H1 (cell line): Measurements from ENCODE around the gene MROH2A. TPM values are rescaled to one million over a fixed set of nuclear protein-coding genes. Genes with fewer than 3 reads are reported as not detected.

Source experiments
- CTCF ChIA-PET: fragments of 300-600 bp; sonication (Branson Sonifier 250); formaldehyde crosslinking; loops from one replicate; lab custom pipeline; 2021; ENCODE audit not compliant: partially characterized antibody; lab: Charles Lee
- POLR2A ChIA-PET: fragments of 300-600 bp; sonication (Branson Sonifier 250); formaldehyde crosslinking; loops from one replicate; lab custom pipeline; 2021; ENCODE audit warnings: inconsistent platforms; ENCODE audit not compliant: partially characterized antibody; lab: Charles Lee
- DNase-seq, 2 experiments: peaks; one replicate each; pipeline versions ENCODE4 v3.0.0 to v3.0.0-alpha.2; 2010 to 2022; ENCODE audit warnings: low spot score in 2 of 2, low read depth in 1 of 2, mixed read lengths in 1 of 2
- FAIRE-seq: peaks from 2 replicates; lab custom pipeline; 2011; peaks lifted over from hg19 to GRCh38; lab: Jason Lieb, UNC
- H2AFZ ChIP-seq: 2 replicates; pipeline ENCODE4 v1.8.1; 2012; ENCODE audit warnings: low read length, inconsistent platforms
- H2AK5ac ChIP-seq: 2 replicates; pipeline ENCODE4 v1.6.1; 2013; ENCODE audit warnings: low read depth, low read length
- H2BK120ac ChIP-seq: replicated peaks from 2 replicates; pipeline ENCODE3; 2013; ENCODE audit warnings: low read depth, low read length, inconsistent platforms
- H2BK12ac ChIP-seq: 2 replicates; pipeline ENCODE4 v1.6.1; 2013; ENCODE audit warnings: low read depth, low read length
- H2BK15ac ChIP-seq: 2 replicates; pipeline ENCODE4 v1.6.1; 2013; ENCODE audit warnings: low read length
- H2BK20ac ChIP-seq: 2 replicates; pipeline ENCODE4 v1.6.1; 2013; ENCODE audit warnings: low read length
- H2BK5ac ChIP-seq: 2 replicates; pipeline ENCODE4 v1.6.1; 2013; ENCODE audit warnings: low read depth, low read length
- H3K14ac ChIP-seq: 2 replicates; pipeline ENCODE4 v1.6.1; 2013; ENCODE audit warnings: inconsistent platforms; ENCODE audit not compliant: insufficient read length
- H3K18ac ChIP-seq: 2 replicates; pipeline ENCODE4 v1.6.1; 2013; ENCODE audit warnings: low read length; ENCODE audit errors: extremely low read depth
- H3K23ac ChIP-seq: 2 replicates; pipeline ENCODE4 v1.6.1; 2013; ENCODE audit warnings: inconsistent platforms; ENCODE audit not compliant: insufficient read length
- H3K23me2 ChIP-seq: 2 replicates; pipeline ENCODE4 v1.6.1; 2013; ENCODE audit warnings: low read depth, low read length
- H3K27ac ChIP-seq: 2 replicates; pipeline ENCODE4 v1.6.1; 2011; ENCODE audit warnings: low read depth, low read length, inconsistent platforms
- H3K27me3 ChIP-seq, 4 experiments: replicated peaks in 1 of 4; 1 replicate in 1 of 4; 2 replicates in 3 of 4; pipeline versions ENCODE4 v1.6.1 to v1.8.1; 2011 to 2013; ENCODE audit warnings: low read length in 3 of 4, mild to moderate bottlenecking in 3 of 4, inconsistent platforms in 2 of 4, mixed read lengths in 2 of 4, moderate library complexity in 1 of 4; ENCODE audit not compliant: control insufficient read depth in 3 of 4, insufficient read depth in 3 of 4; ENCODE audit errors: extremely low read depth in 1 of 4
- H3K36me3 ChIP-seq, 4 experiments: 2 replicates each; pipeline versions ENCODE4 v1.6.1 to v1.8.1; 2011 to 2013; ENCODE audit warnings: mild to moderate bottlenecking in 4 of 4, low read length in 3 of 4, moderate library complexity in 2 of 4, control low read depth in 1 of 4, inconsistent platforms in 1 of 4; ENCODE audit not compliant: insufficient read depth in 4 of 4, control insufficient read depth in 2 of 4
- H3K4ac ChIP-seq: replicated peaks from 2 replicates; pipeline ENCODE3; 2013; ENCODE audit warnings: low read length, low read depth, mixed read lengths, inconsistent platforms; ENCODE audit not compliant: insufficient read length
- H3K4me1 ChIP-seq, 4 experiments: replicated peaks in 1 of 4; 1 replicate in 1 of 4; 2 replicates in 3 of 4; pipeline versions ENCODE4 v1.6.1 to v1.8.1; 2011 to 2013; ENCODE audit warnings: low read length in 3 of 4, inconsistent platforms in 2 of 4, mixed read lengths in 1 of 4; ENCODE audit not compliant: insufficient read depth in 4 of 4, control insufficient read depth in 3 of 4
- H3K4me2 ChIP-seq, 2 experiments: 2 replicates each; pipeline versions ENCODE4 v1.6.1 to v1.8.1; 2011 to 2013; ENCODE audit warnings: low read depth in 2 of 2, low read length in 2 of 2, control low read depth in 1 of 2, inconsistent platforms in 1 of 2, mild to moderate bottlenecking in 1 of 2; ENCODE audit not compliant: insufficient read depth in 1 of 2
- H3K4me3 ChIP-seq, 4 experiments: fragments of 200-600, 300-600 bp in 1 of 4; sonication (generic), shearing (Covaris generic), sonication (Bioruptor Twin) in 1 of 4; 2 replicates each; pipeline versions ENCODE4 v1.5.1 to v1.8.1; 2011 to 2016; ENCODE audit warnings: low read length in 4 of 4, low read depth in 3 of 4, control low read depth in 2 of 4, inconsistent platforms in 2 of 4, mild to moderate bottlenecking in 2 of 4, mixed read lengths in 1 of 4, moderate library complexity in 1 of 4; ENCODE audit not compliant: insufficient read depth in 2 of 4; ENCODE audit errors: extremely low read depth in 1 of 4
- H3K56ac ChIP-seq: replicated peaks from 2 replicates; pipeline ENCODE3; 2013; ENCODE audit warnings: low read depth, mild to moderate bottlenecking, mixed read lengths, low read length, inconsistent platforms; ENCODE audit not compliant: insufficient read length
- H3K79me1 ChIP-seq: 2 replicates; pipeline ENCODE4 v1.6.1; 2013; ENCODE audit warnings: low read depth, low read length, control low read depth
- H3K79me2 ChIP-seq, 2 experiments: 2 replicates each; pipeline versions ENCODE4 v1.6.1 to v1.8.1; 2012 to 2013; ENCODE audit warnings: low read length in 2 of 2, mild to moderate bottlenecking in 2 of 2, inconsistent platforms in 1 of 2; ENCODE audit not compliant: insufficient read depth in 2 of 2, control insufficient read depth in 1 of 2
- H3K9ac ChIP-seq, 4 experiments: replicated peaks in 1 of 4; 1 replicate in 1 of 4; 2 replicates in 3 of 4; pipeline versions ENCODE4 v1.6.1 to v1.8.1; 2011 to 2013; ENCODE audit warnings: low read depth in 3 of 4, low read length in 3 of 4, control low read depth in 2 of 4, mild to moderate bottlenecking in 2 of 4, moderate library complexity in 2 of 4, inconsistent platforms in 1 of 4; ENCODE audit errors: extremely low read depth in 1 of 4
- H3K9me3 ChIP-seq, 2 experiments: 2 replicates each; pipeline versions ENCODE4 v1.6.1 to v1.8.1; 2012 to 2013; ENCODE audit warnings: mild to moderate bottlenecking in 2 of 2, moderate library complexity in 2 of 2, control low read depth in 1 of 2, inconsistent platforms in 1 of 2, low read depth in 1 of 2, low read length in 1 of 2, mixed read lengths in 1 of 2; ENCODE audit not compliant: insufficient read depth in 2 of 2
- H4K20me1 ChIP-seq, 2 experiments: replicated peaks in 1 of 2; 2 replicates each; pipeline versions ENCODE3 to v1.8.1; 2011 to 2013; ENCODE audit warnings: inconsistent platforms in 2 of 2, low read length in 2 of 2, mild to moderate bottlenecking in 1 of 2; ENCODE audit not compliant: insufficient read depth in 2 of 2, control insufficient read depth in 1 of 2
- H4K5ac ChIP-seq: 2 replicates; pipeline ENCODE4 v1.6.1; 2013; ENCODE audit warnings: low read length, low read depth, mixed read lengths, inconsistent platforms; ENCODE audit not compliant: insufficient read length
- H4K8ac ChIP-seq: 2 replicates; pipeline ENCODE4 v1.8.0; 2013; ENCODE audit warnings: mild to moderate bottlenecking, moderate library complexity, low read length, inconsistent platforms; ENCODE audit not compliant: insufficient read depth; ENCODE audit errors: extremely low read depth
- H4K91ac ChIP-seq: replicated peaks from 2 replicates; pipeline ENCODE3; 2013; ENCODE audit warnings: low read length, mixed read lengths, inconsistent platforms; ENCODE audit not compliant: insufficient read length
- BCL11A ChIP-seq, 2 experiments: IDR thresholded peaks; one replicate each; pipeline ENCODE4 v1.6.1; 2011; ENCODE audit warnings: low read depth in 2 of 2, low read length in 2 of 2, mild to moderate bottlenecking in 2 of 2
- GABPA ChIP-seq: IDR thresholded peaks from 2 replicates; pipeline ENCODE4 v1.6.1; 2011; ENCODE audit warnings: mild to moderate bottlenecking, low read length, moderate library complexity, borderline replicate concordance; ENCODE audit not compliant: insufficient read depth
- SAP30 ChIP-seq: fragments of 300-600 bp; sonication (generic); IDR thresholded peaks from 2 replicates; pipeline ENCODE4 v1.7.1; 2012; ENCODE audit warnings: low read length, moderate library complexity, mild to moderate bottlenecking, inconsistent platforms; ENCODE audit not compliant: insufficient read depth, insufficient replicate concordance
- SIX5 ChIP-seq: IDR thresholded peaks from 2 replicates; pipeline ENCODE4 v1.6.1; 2011; ENCODE audit warnings: mild to moderate bottlenecking, low read depth, low read length
- YY1 ChIP-seq: IDR thresholded peaks from 2 replicates; pipeline ENCODE4 v1.6.1; 2011; ENCODE audit warnings: low read depth, mild to moderate bottlenecking, low read length
- WGBS, 2 experiments: shearing (Covaris generic) in 1 of 2; methylation state at CpG; one replicate each; pipeline versions ENCODE4 v1.1.6 to v1.1.7; 2013 to 2015; ENCODE audit warnings: low lambda C conversion rate in 2 of 2, mixed read lengths in 2 of 2, inconsistent platforms in 1 of 2, low coverage in 1 of 2, missing lambda C conversion rate in 1 of 2; ENCODE audit not compliant: insufficient replicate concordance in 2 of 2, insufficient coverage in 1 of 2, insufficient read length in 1 of 2; ENCODE audit errors: extremely low coverage in 1 of 2, missing lambda C conversion rate in 1 of 2; 5-methylcytosine and 5-hydroxymethylcytosine counted together
- polyA plus RNA-seq, 7 experiments: library from polyadenylated mRNA; depleted of rRNA in 3 of 7; stranded (reverse) in 5 of 7; unstranded in 2 of 7; fragments of >200 nt in 5 of 7; fragments of 200-250 nt in 2 of 7; gene quantifications; 1 replicate in 5 of 7; 2 replicates in 1 of 7; 4 replicates in 1 of 7; pipeline versions ENCODE4 v1.2.1 to v1.2.3, GENCODE V29; 2011 to 2013; ENCODE audit warnings: missing spikeins in 2 of 7, mixed read lengths in 2 of 7
- total RNA-seq: library from RNA; stranded (reverse); fragmentation: NEBNext Ultra II Directional; extraction: Animal tissue kit (Norgen Biotek cat#: 25700); gene quantifications from 2 replicates; pipeline ENCODE4 v1.2.1, GENCODE V29; 2021
- TF ChIP-seq, protein P1 (sequence below): IDR thresholded peaks from 2 replicates; pipeline ENCODE4 v1.6.1; 2011; ENCODE audit warnings: low read length, improper control_type of control experiment

MROH2A gene
- total and polyA plus RNA-seq, 2 of the 8 experiments (the other 6 are each of a cell fraction or from before 2014, with no cell fraction given): not detected

DNA sequence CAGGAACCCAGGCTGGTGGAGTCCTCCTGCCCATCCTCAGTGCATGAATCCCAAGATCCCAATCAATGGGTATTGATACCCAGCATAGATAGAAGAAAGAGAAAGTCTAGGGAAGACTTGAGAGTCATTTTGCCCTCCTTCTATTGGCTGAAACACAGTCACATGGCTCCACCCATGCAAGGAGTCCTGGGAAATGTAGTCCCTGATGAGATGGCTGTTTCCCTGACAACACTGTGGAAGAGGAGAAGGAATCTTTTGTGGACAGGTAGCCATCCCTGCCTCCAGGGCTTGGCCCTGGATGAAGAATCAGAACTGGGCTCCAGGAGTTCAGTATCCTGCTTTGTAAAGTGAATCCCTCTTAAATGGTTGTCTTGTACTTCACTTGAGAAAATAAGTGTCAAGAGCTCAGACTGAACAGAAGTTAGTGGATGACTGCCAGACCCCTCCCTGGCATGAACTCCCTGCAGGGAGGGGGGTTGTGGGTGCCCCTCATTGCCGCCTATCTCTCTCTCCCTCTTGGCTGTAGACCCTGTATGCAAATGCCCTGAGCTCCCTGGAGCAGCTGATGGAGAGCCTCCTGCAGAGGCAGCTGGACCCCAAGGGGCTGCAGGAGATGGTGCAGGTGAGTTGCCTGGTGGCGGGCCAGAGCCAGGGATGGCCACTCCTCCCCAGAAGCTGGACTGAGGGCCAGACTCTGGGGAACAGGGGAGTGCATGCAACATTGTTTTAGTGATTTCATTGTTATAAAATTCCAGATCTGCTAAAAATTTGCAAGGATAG is 36.1 kb downstream of the MROH2A start:
- Histone ChIP-seq H2BK12ac (no peak overlapping the region), H3K36me3 (no peaks in the 10 kb centered on the region), H3K4me1 (no peaks in the 10 kb centered on the region), H2BK120ac (no peak overlapping the region), H3K79me2 (no peaks in the 10 kb centered on the region), H3K18ac (no peak overlapping the region), H3K4me2 (no peak overlapping the region), H4K20me1 (no peaks in the 10 kb centered on the region), H4K8ac (no peak overlapping the region), H2AFZ (no peak overlapping the region), H3K27ac (no peak overlapping the region), H2BK5ac (no peak overlapping the region), H3K14ac (no peak overlapping the region), H3K9ac (no peak overlapping the region), H2BK15ac (no peak overlapping the region), H3K79me1 (no peaks in the 10 kb centered on the region), H4K91ac (no peak overlapping the region), H3K4me3 (no peak overlapping the region), H2BK20ac (no peak overlapping the region), H3K9me3 (no peaks in the 10 kb centered on the region), H3K4ac (no peak overlapping the region), H3K23ac (no peak overlapping the region), H2AK5ac (no peak overlapping the region), H3K27me3 (no peaks in the 10 kb centered on the region), H4K5ac (no peak overlapping the region), H3K56ac (no peak overlapping the region), H3K23me2 (no peaks in the 10 kb centered on the region)
- DNase-seq: no peak
- CTCF ChIA-PET: no interaction called here
- WGBS, 2 experiments: 92% methylated on average over 2 of the region's 2 CpGs; no CpG with 5 or more reads in 1 of the 2 experiments
- peak; percentile 42 for FAIRE-seq
- POLR2A ChIA-PET: no interaction called here
- TF ChIP-seq, protein P1, sequence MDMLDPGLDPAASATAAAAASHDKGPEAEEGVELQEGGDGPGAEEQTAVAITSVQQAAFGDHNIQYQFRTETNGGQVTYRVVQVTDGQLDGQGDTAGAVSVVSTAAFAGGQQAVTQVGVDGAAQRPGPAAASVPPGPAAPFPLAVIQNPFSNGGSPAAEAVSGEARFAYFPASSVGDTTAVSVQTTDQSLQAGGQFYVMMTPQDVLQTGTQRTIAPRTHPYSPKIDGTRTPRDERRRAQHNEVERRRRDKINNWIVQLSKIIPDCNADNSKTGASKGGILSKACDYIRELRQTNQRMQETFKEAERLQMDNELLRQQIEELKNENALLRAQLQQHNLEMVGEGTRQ: peak; percentile 80
- TF ChIP-seq BCL11A (IDR thresholded peaks at IDR 0.05; ENCODE audit: low read depth in 2 of 2, low read length in 2 of 2): no peak
- TF ChIP-seq YY1: no peak
- TF ChIP-seq SAP30: no peak
- peak; percentile 46; the same call in 1 of the 2 replicates for TF ChIP-seq SIX5
- TF ChIP-seq GABPA: no peak
